GM20000 (cell line): Measurements from ENCODE around the gene VAPB.

Experiments
- DNase-seq: peaks from one replicate; pipeline ENCODE4 v3.0.0; 2012; ENCODE audit warnings: low spot score
- TF ChIP-seq, protein P1 (sequence below): IDR thresholded peaks from 2 replicates; pipeline ENCODE4 v1.5.1; 2012; ENCODE audit warnings: mild to moderate bottlenecking, control low read depth; ENCODE audit errors: extremely low read depth, missing control alignments

VAPB gene

GRCh38 chr20:58498470-58499068 lies 109.5 kb downstream of the VAPB start:
- no peak for DNase-seq
- TF ChIP-seq, protein P1, sequence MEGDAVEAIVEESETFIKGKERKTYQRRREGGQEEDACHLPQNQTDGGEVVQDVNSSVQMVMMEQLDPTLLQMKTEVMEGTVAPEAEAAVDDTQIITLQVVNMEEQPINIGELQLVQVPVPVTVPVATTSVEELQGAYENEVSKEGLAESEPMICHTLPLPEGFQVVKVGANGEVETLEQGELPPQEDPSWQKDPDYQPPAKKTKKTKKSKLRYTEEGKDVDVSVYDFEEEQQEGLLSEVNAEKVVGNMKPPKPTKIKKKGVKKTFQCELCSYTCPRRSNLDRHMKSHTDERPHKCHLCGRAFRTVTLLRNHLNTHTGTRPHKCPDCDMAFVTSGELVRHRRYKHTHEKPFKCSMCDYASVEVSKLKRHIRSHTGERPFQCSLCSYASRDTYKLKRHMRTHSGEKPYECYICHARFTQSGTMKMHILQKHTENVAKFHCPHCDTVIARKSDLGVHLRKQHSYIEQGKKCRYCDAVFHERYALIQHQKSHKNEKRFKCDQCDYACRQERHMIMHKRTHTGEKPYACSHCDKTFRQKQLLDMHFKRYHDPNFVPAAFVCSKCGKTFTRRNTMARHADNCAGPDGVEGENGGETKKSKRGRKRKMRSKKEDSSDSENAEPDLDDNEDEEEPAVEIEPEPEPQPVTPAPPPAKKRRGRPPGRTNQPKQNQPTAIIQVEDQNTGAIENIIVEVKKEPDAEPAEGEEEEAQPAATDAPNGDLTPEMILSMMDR: no peak

DNA sequence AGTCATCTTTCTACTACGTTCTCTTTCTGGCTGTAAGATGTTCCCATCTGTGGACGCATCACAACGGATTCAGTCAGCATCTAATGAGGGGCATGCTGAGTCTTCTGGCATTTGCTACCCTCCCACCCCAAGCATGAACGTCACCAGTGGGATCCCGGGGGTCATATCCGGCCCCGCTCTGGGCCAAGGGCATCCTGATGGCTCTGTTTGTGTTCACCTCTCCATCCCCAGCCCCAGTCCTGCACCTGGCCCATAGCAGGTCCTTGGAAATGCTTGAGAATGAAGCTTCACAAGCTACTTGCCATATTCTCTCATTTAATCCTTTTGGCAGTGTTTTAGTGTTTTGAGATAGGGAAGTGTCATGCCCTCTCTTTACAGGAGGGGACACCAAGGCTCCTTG lies 111.2 kb downstream of the VAPB start:
- TF ChIP-seq, protein P1: no peak
- DNase-seq: no peak
